ENCODE results near the gene RSPH3. TPM values are rescaled to one million over a fixed set of nuclear protein-coding genes. Genes with fewer than 3 reads are reported as not detected.
"Not testable (repeated sequence)": the region's sequence is repeated elsewhere in the genome, so short reads cannot be mapped to it uniquely, and the experiment has no call there.

Gene RSPH3
- total RNA-seq, 2 donors from 2014 or later = 5.3 to 7.0 TPM

- Histone ChIP-seq H3K4me3 (no peak overlapping the region), H3K9me3 (no peaks in the 10 kb centered on the region), H3K27ac (no peak overlapping the region), H3K36me3 (replicated peaks in 1 of 2; ENCODE audit: insufficient read depth in 1 of 2, low read depth in 2 of 2) (no peaks in the 10 kb centered on the region), H3K27me3 (no peaks in the 10 kb centered on the region), H3K4me1 (no peaks in the 10 kb centered on the region)
- no peak for TF ChIP-seq POLR2A (IDR thresholded peaks at IDR 0.05)
- TF ChIP-seq, protein P1, sequence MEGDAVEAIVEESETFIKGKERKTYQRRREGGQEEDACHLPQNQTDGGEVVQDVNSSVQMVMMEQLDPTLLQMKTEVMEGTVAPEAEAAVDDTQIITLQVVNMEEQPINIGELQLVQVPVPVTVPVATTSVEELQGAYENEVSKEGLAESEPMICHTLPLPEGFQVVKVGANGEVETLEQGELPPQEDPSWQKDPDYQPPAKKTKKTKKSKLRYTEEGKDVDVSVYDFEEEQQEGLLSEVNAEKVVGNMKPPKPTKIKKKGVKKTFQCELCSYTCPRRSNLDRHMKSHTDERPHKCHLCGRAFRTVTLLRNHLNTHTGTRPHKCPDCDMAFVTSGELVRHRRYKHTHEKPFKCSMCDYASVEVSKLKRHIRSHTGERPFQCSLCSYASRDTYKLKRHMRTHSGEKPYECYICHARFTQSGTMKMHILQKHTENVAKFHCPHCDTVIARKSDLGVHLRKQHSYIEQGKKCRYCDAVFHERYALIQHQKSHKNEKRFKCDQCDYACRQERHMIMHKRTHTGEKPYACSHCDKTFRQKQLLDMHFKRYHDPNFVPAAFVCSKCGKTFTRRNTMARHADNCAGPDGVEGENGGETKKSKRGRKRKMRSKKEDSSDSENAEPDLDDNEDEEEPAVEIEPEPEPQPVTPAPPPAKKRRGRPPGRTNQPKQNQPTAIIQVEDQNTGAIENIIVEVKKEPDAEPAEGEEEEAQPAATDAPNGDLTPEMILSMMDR (IDR thresholded peaks at IDR 0.05) = no peak
- intact Hi-C loops (cut with DNase I) = no loop called here
- no peak for ATAC-seq
- no peak for DNase-seq
- WGBS, 2 donors = 93 to 96% methylated on average over 4 of the region's 4 CpGs
Measured at GRCh38 chr6:159012201-159012600, 12.2 kb upstream of the RSPH3 start.

- H3K4me1 ChIP-seq; H3K27me3 ChIP-seq; H3K9me3 ChIP-seq; H3K4me3 ChIP-seq; DNase-seq; intact Hi-C loops (cut with DNase I); H3K36me3 ChIP-seq (replicated peaks in 1 of 2; ENCODE audit: insufficient read depth in 1 of 2, low read depth in 2 of 2); ATAC-seq; H3K27ac ChIP-seq: not testable (repeated sequence)
- WGBS, 2 donors = 64 to 81% methylated on average over 6 to 7 of the region's 7 CpGs
Measured at GRCh38 chr6:159010037-159010612, 10.1 kb upstream of the RSPH3 start.

DNA sequence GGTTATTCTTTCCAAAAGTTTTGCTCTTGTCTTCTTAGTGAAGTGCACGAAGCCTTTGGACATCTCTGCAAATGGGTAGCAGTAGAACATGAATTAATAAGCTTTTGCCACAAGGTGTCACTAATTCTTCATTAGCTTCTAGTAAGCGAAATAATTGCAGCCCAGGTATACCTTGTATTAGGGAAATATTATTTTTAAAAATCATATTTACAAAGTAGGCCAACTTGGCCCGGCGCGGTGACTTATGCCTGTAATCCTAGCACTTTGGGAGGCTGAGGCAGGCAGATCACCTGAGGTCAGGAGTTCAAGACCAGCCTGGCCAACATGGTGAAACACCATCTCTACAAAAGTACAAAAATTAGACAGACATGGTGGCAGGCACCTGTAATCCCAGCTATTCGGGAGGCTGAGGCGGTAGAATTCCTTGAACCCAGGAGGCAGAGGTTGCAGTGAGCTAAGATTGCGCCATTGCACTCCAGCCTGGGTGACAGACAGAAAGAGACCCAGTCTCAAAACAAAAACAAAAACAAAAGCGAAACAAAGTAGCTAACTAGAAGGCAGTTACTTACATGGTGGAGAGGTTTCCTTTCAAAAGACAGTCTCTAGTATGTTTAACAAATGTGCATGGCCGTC lies 8.8 kb upstream of the RSPH3 start:
- no peaks in the 10 kb centered on the region for H3K9me3 ChIP-seq
- DNase-seq = no peak
- peak; percentile 68 for ATAC-seq
- 56 to 60% methylated on average over 10 of the region's 10 CpGs for WGBS, 2 donors
- H3K27me3 ChIP-seq = no peaks in the 10 kb centered on the region
- H3K4me1 ChIP-seq = no peaks in the 10 kb centered on the region
- no peaks in the 10 kb centered on the region for H3K36me3 ChIP-seq (replicated peaks in 1 of 2; ENCODE audit: insufficient read depth in 1 of 2, low read depth in 2 of 2)
- TF ChIP-seq, protein P1 (IDR thresholded peaks at IDR 0.05) = peak; percentile 12 to 60 (median 50)
- TF ChIP-seq POLR2A (IDR thresholded peaks at IDR 0.05) = no peak
- no peak overlapping the region for H3K4me3 ChIP-seq
- intact Hi-C loops (cut with DNase I) = no loop called here
- H3K27ac ChIP-seq = no peak overlapping the region

DNA sequence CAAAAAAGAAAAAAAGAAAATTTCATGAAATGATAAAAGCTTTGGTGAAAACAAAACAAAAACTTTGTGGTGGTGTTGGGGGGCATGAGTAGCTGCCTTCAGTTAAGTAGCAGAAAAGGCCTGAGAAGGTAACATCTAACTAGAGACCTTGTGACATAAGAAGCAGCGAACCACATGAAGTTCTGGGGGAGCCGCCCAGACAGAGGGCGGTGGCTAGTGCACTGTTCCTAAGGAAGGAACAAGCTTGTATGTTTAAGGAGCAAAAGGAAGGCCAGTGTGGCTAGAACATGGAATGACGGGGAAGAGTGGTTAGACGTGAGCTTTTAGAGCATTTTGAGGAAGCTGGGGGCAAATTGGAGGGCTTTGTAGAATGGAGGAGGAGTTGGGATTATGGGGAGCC lies 7.5 kb upstream of the RSPH3 start:
- DNase-seq = no peak
- intact Hi-C loops (cut with DNase I) = no loop called here
- no peaks in the 10 kb centered on the region for H3K9me3 ChIP-seq
- 68 to 71% methylated on average over 5 of the region's 5 CpGs for WGBS, 2 donors
- no peaks in the 10 kb centered on the region for H3K27me3 ChIP-seq
- TF ChIP-seq, protein P1 (IDR thresholded peaks at IDR 0.05) = no peak
- TF ChIP-seq POLR2A (IDR thresholded peaks at IDR 0.05) = no peak
- H3K36me3 ChIP-seq (replicated peaks in 1 of 2; ENCODE audit: insufficient read depth in 1 of 2, low read depth in 2 of 2) = no peaks in the 10 kb centered on the region
- no peaks in the 10 kb centered on the region for H3K4me1 ChIP-seq
- H3K27ac ChIP-seq = no peak overlapping the region
- H3K4me3 ChIP-seq = no peak overlapping the region
- ATAC-seq = no peak

DNA sequence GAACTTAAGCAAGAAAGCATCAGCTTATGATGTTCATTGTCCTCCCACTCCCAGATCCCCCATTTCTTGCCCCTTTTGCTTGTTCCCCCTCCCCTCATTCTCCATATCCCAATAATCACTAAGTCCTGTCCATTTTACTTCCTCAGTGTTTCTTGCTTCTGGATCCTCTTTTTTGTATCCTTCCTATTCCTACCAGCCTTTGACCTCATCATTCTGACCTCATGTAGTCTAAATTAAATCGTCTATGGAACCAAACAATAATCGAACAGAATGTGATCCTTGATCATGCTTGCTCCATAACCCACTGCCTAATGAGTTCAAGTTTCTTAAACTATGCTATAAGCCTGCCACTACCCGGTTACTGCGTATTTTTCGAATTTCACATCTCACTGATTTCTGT lies 5.4 kb upstream of the RSPH3 start:
- TF ChIP-seq POLR2A (IDR thresholded peaks at IDR 0.05) = no peak
- TF ChIP-seq, protein P1 (IDR thresholded peaks at IDR 0.05) = no peak
- intact Hi-C loops (cut with DNase I) = no loop called here

More for the DNA sequence above, 5.4 kb upstream of the RSPH3 start:
- Histone ChIP-seq H3K4me3 (no peak overlapping the region), H3K36me3 (replicated peaks in 1 of 2; ENCODE audit: insufficient read depth in 1 of 2, low read depth in 2 of 2) (no peaks in the 10 kb centered on the region), H3K27me3 (no peaks in the 10 kb centered on the region), H3K27ac (no peak overlapping the region), H3K9me3 (no peaks in the 10 kb centered on the region), H3K4me1 (peaks cover 7% of the 10 kb centered on the region)
- ATAC-seq = no peak
- 83% methylated on average over 5 of the region's 5 CpGs for WGBS, 2 donors
- no peak for DNase-seq
